Osteoblast (primary cell): ENCODE measurements around the gene ROBO2. TPM values are rescaled to one million over a fixed set of nuclear protein-coding genes. Genes with fewer than 3 reads are reported as not detected.

Experiments used
- DNase-seq: peaks from one replicate; pipeline ENCODE4 v3.0.0; 2011; ENCODE audit warnings: low spot score, mixed read lengths; ENCODE audit not compliant: insufficient read length; ENCODE audit errors: missing footprints
- H2AFZ ChIP-seq: 2 replicates; pipeline ENCODE4 v1.6.0; 2011; ENCODE audit warnings: mild to moderate bottlenecking, low read length
- H3K27ac ChIP-seq: 2 replicates; pipeline ENCODE4 v1.5.1; 2011; ENCODE audit warnings: mild to moderate bottlenecking, low read depth, low read length, moderate library complexity
- H3K27me3 ChIP-seq: 2 replicates; pipeline ENCODE4 v1.6.0; 2012; ENCODE audit warnings: mild to moderate bottlenecking, control low read depth, inconsistent platforms, low read length, moderate library complexity; ENCODE audit not compliant: insufficient read depth
- H3K36me3 ChIP-seq: 2 replicates; pipeline ENCODE4 v1.5.1; 2011; ENCODE audit warnings: mild to moderate bottlenecking, low read length, control low read depth, moderate library complexity; ENCODE audit not compliant: insufficient read depth
- H3K4me1 ChIP-seq: 2 replicates; pipeline ENCODE4 v1.5.1; 2011; ENCODE audit warnings: mild to moderate bottlenecking, low read length, control low read depth, moderate library complexity; ENCODE audit not compliant: insufficient read depth
- H3K4me2 ChIP-seq: 2 replicates; pipeline ENCODE4 v1.6.0; 2011; ENCODE audit warnings: mild to moderate bottlenecking, low read length; ENCODE audit not compliant: insufficient read depth
- H3K4me3 ChIP-seq: fragments of 200-600 bp; sonication (generic); 3 replicates; pipeline ENCODE4 v1.5.1; 2012; ENCODE audit warnings: mild to moderate bottlenecking, low read length, inconsistent platforms; ENCODE audit not compliant: insufficient read depth
- H3K79me2 ChIP-seq: 2 replicates; pipeline ENCODE4 v1.6.0; 2012; ENCODE audit warnings: mild to moderate bottlenecking, low read length, control low read depth, inconsistent platforms; ENCODE audit not compliant: insufficient read depth
- H3K9me3 ChIP-seq: 2 replicates; pipeline ENCODE4 v1.5.1; 2011; ENCODE audit warnings: low read depth, low read length, control low read depth
- H4K20me1 ChIP-seq: 2 replicates; pipeline ENCODE4 v1.6.0; 2012; ENCODE audit warnings: mild to moderate bottlenecking, low read length, control low read depth; ENCODE audit not compliant: insufficient read depth
- CTCF ChIP-seq: IDR thresholded peaks from 2 replicates; pipeline ENCODE4 v1.5.1; 2011; ENCODE audit warnings: mild to moderate bottlenecking, low read depth, low read length, moderate library complexity; ENCODE audit errors: extremely low read depth
- total RNA-seq: library from RNA; depleted of rRNA; stranded (reverse); fragments of >200 nt; gene quantifications from 2 replicates; pipeline ENCODE4 v1.2.3, GENCODE V29; 2012

Gene ROBO2
- total RNA-seq, 1 donor: 0.36 TPM

DNA sequence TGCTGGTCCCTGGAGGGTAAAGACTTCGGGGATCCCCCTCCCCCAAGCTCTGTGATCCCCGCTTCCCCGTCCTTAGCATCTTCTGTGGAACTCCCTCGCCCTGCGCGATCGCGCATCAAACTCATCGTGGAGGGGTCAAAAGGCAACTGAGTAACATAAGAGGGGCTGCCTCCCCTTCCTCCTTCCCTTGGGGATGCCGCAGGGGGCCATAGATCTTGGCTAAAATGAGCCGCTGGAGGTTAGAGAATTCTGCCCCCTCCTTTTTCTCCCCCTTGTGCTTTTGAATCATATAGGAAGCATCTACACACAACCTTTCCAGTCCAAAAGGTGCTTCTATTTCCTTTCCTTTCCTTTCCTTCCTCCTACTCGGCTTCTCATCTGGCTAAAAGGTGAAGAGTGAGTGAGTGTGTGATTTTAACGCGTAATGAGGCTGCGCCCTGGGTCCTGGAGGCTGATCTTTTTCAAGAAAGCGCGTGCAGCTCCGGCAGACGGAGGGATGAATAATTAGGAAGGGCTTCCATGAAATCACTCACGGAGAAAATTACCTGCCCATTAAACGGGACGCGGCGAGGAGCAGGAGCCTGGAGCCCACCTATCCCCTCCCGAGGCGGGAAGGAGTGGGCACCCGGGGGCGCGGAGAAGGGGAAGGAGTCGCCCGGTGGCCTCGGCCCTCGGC lies 831 bp upstream of the ROBO2 start:
- peak overlapping the region; percentile 38 for H3K4me3 ChIP-seq
- H3K27ac ChIP-seq: no peak overlapping the region
- no peaks in the 10 kb centered on the region for H3K79me2 ChIP-seq
- peak; percentile 38 for DNase-seq
- H3K9me3 ChIP-seq: no peaks in the 10 kb centered on the region
- peaks cover 7% of the 10 kb centered on the region for H3K4me1 ChIP-seq
- H3K27me3 ChIP-seq: peaks cover 27% of the 10 kb centered on the region
- H2AFZ ChIP-seq: peak overlapping the region; percentile 68
- TF ChIP-seq CTCF: no peak
- H4K20me1 ChIP-seq: no peaks in the 10 kb centered on the region
- peak overlapping the region; percentile 71 for H3K4me2 ChIP-seq
- no peaks in the 10 kb centered on the region for H3K36me3 ChIP-seq

DNA sequence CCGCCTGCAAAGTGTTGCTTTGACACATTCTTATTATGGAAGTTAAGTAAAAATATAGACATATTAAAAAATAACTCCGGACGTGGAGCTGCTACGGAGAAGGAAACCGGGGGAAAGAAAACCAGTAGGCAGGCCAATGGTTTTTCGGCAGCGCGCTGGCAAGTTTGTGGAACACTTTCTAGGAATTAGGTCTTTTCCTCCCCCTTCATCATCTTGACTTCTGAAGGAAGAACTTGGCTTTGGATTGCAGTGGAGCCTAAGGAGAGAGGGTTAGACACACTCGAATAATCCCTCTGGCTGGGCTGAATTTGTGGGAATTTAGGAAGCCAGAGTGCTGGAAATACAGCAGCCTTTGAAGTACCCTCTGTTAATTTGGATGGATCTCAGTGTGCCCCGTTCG lies 317 bp downstream of the ROBO2 start:
- no peak overlapping the region for H3K4me3 ChIP-seq
- peaks cover 7% of the 10 kb centered on the region for H3K4me1 ChIP-seq
- H3K27me3 ChIP-seq: peaks cover 27% of the 10 kb centered on the region
- no peaks in the 10 kb centered on the region for H3K36me3 ChIP-seq
- no peak overlapping the region for H3K4me2 ChIP-seq
- H2AFZ ChIP-seq: no peak overlapping the region
- no peaks in the 10 kb centered on the region for H3K9me3 ChIP-seq
- H3K79me2 ChIP-seq: no peaks in the 10 kb centered on the region
- no peak for TF ChIP-seq CTCF
- DNase-seq: no peak
- no peak overlapping the region for H3K27ac ChIP-seq
- H4K20me1 ChIP-seq: no peaks in the 10 kb centered on the region

DNA sequence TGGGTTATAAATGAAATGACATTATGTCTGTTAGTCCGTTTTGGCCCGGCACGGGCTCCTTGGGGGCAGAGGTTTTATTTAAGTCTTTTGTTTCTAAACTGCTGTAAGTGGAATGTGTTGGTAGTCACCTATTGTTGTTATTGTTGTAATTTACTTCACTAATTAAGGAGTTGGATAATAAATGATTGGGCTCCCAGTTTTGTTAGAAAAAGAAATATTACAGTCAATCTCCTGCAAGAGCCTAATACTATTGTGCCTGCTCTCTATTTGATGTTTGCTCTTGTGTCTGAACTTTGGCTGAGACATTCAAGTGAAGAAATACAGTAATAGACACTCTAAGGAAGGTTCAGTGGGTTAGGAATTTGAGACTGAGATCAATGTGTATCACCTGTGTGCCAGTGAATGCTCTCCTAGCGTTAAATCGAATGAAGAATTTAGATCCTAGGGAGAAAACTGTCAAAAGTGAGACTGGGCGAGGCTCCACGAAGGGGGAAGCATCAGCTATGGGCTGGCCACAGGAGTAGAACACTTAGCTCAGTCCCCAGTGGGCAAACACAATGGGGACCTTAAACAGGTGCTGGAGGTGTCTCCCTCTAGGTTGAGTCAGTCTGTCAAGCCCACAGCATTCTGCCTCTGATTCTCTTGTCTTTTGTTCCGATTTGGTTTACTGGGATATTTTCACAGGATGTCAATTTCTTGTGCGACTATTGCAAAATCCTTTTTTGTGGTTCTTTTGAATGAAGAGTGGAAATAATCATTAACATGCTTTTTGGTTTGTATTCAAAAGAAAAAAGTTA lies 1.2 kb downstream of the ROBO2 start:
- no peak overlapping the region for H2AFZ ChIP-seq
- no peaks in the 10 kb centered on the region for H4K20me1 ChIP-seq
- H3K27me3 ChIP-seq: peaks cover 27% of the 10 kb centered on the region
- no peak overlapping the region for H3K4me3 ChIP-seq
- H3K4me2 ChIP-seq: no peak overlapping the region
- H3K36me3 ChIP-seq: no peaks in the 10 kb centered on the region
- no peak for TF ChIP-seq CTCF
- H3K27ac ChIP-seq: no peak overlapping the region
- H3K4me1 ChIP-seq: peaks cover 7% of the 10 kb centered on the region
- DNase-seq: peak; percentile 50
- H3K9me3 ChIP-seq: no peaks in the 10 kb centered on the region
- no peaks in the 10 kb centered on the region for H3K79me2 ChIP-seq

DNA sequence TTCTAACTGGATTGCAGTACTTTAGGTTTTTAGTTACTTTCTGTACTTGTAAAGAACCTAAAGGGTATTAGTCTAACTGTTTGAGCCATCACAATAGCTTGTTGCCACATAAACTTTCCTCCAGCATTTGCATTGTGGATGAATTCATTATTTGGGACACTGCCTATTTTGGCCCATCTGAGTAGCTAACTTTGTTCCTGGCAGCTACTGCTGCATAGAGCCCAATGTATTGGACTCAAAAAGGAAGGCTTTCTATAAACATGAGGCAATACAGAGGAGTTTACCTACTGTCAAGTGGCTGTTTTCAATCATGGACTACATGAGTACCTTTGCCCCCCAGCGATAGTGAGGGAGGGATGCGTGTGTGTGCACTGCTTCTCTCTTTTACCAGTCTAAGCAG lies 1.9 kb downstream of the ROBO2 start:
- DNase-seq: no peak
- H3K4me2 ChIP-seq: no peak overlapping the region
- no peak overlapping the region for H3K27ac ChIP-seq
- H3K27me3 ChIP-seq: peaks cover 27% of the 10 kb centered on the region
- H3K36me3 ChIP-seq: no peaks in the 10 kb centered on the region
- H3K9me3 ChIP-seq: no peaks in the 10 kb centered on the region
- TF ChIP-seq CTCF: no peak
- H2AFZ ChIP-seq: no peak overlapping the region
- peaks cover 7% of the 10 kb centered on the region for H3K4me1 ChIP-seq
- no peak overlapping the region for H3K4me3 ChIP-seq
- H4K20me1 ChIP-seq: no peaks in the 10 kb centered on the region
- H3K79me2 ChIP-seq: no peaks in the 10 kb centered on the region
